NK-92 treated with Interleukin-12 subunit alpha and Interleukin-12 subunit beta, amount 100 ng/mL, for 24 hours (cell line): Measurements from ENCODE around the gene SLC35A2.
"Not testable (repeated sequence)": the region's sequence is repeated elsewhere in the genome, so short reads cannot be mapped to it uniquely, and the experiment has no call there.

Experiments used
- DNase-seq: peaks from one replicate; lab custom pipeline; 2025; lab: John Stamatoyannopoulos, UW

Gene SLC35A2

DNA sequence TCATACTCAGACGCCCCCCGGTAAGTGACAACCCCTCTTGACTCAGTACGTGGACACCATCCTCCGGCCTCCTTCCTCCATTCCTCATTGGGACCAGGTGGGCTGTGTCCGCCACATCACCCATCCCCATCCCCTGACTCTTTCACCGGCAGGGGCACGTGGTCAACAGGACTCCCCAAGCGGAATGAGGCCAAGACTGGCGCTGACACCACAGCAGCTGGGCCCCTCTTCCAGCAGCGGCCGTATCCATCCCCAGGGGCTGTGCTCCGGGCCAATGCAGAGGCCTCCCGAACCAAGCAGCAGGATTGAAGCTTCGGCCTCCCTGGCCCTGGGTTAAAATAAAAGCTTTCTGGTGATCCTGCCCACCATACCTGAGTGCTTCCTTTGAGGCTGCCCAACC is 8.7 kb downstream of the SLC35A2 start:
- DNase-seq: no peak

DNA sequence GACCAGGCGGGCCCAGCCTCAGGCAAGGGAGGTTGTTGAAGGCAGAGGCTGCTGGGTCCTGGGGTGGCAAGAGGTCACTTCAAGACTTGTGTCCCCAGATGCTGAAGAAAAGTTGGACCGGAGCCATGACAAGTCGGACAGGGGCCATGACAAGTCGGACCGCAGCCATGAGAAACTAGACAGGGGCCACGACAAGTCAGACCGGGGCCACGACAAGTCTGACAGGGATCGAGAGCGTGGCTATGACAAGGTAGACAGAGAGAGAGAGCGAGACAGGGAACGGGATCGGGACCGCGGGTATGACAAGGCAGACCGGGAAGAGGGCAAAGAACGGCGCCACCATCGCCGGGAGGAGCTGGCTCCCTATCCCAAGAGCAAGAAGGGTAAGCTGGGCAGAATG is 9.3 kb downstream of the SLC35A2 start:
- no peak for DNase-seq

DNA sequence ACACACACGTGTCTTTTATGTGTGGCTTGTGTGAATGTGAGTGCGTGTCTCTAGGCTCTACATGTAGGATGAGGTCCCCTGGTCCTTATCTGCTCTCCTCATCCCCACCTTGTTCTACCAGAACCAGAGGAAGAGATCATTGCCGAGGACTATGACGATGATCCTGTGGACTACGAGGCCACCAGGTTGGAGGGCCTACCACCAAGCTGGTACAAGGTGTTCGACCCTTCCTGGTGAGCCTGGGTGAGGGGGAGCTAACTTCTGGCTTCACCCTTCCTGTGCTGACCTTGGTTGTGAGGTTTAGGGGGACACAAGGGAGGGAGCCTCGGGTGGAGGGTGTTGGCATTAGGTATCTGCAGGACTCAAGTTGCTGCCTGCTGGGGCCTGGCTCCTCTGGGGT is 10.4 kb downstream of the SLC35A2 start:
- DNase-seq: no peak

DNA sequence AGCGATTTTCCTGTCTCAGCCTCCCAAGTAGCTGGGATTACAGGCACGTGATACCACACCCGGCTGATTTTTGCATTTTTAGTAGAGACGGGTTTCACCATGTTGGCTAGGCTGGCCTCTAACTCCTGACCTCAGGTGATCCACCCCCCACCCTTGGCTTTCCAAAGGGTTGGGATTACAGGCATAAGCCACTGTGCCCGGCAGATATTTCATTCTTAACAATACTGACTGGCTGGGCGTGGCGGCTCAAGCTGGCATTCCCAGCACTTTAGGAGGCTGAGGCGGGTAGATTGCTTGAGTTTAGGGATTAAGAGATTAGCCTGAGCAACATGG is 12.4 kb downstream of the SLC35A2 start:
- DNase-seq: no peak

DNA sequence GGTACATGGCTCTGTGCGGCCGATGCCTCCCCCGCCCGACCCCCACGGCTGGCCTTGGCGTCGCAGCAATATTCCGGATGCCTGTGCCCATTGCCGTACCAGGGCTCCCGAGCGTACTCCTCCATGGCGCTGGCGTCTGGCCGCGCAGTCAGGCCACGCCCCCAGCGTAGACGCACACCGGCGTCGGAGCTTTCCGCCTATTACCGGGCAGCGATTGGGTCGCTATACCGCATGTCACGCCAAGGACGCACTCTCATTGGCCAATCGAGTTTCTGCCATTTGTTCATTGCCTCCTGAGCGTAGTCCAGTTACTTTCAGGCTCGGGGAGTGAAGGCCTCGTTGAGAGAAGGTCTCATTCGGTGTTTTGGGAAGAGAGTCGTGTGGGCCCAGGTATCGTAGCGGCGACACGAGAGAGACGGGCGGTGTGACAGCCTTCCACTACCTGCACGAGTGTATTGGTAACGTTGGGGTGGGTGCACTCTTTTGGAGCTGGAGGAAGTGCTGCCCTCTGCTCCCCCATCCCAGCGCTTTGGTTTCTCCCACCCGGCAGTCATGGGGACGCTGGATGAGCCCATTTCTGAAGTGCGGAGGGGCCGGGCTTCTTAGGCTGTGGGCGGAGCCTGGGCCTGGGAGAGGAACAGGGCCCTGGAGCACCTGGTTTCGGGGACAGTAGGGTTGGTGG is 13.7 kb downstream of the SLC35A2 start, which contains the start of the genes PQBP1 and TIMM17B:
Gene PQBP1, plus strand, starts transcription at position 306 of the 682 bp plus-strand sequence. CDS start 580 bp downstream, outside the sequence.
Gene TIMM17B, minus strand, starts transcription at position 144 of the 682 bp plus-strand sequence. Its CDS starts 19 bp downstream, at position 125.
- peak; percentile 74 for DNase-seq

DNA sequence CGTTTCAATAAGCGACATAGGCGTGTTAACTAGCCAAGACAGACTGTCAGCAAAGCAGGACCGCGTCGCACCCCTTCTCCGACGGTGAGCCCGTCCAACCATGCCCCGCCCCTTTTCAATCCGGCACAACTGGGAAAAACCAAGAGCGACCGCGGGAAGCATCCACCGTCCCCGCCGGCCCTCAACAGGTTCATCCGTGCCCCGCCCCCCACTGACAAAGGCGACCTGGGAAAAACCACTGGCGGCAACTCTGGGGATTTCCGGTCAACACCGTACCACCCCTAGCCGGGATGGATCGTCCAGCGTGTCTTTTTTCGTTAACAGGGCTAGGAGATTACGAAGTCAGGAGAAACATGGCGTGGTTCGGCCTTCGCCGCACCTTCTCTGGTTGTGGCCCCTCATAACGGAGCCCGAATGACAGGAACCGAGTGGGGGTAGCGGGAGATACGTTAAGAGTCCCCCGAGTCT is 14.3 kb downstream of the SLC35A2 start:
- peak; percentile 26 for DNase-seq

DNA sequence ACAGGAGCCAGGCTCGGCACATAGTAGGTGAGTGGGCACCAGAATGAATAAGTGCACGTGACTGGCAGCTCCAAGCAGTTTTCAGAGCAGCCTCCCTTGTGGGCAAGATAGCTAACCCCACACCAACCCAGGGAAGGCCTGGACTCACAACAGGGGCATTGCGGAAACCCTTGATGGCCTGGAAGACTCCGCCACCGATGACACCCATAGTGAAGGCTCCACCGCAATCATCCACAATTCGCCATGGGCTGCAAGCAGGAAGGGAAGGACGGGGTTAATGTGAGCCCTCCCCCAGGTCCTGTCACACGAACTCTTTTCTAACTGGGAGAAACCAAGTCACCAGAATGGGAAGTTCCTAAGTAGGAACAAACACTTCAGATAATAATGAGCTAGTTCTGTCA is 14.8 kb downstream of the SLC35A2 start:
- DNase-seq: no peak

DNA sequence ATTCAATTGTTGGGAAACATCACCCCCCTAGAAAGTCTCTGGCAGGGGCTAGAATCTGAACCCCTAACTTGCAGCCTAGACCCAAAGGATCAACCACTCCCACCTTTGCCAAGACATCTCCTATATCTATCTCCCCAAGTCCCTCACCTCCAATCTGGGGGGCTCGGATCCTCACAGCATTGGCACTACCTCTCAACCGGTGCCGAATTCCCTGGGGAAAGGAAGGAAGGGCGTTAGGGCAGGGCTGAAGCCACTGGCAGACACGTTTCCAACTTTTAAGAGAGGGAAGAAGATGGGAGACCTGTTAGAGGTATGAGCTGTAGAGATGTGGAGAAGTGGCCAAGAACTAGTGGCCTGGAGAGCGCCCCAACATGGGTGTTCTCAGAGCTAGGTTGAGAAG is 16.6 kb downstream of the SLC35A2 start:
- DNase-seq: no peak

DNA sequence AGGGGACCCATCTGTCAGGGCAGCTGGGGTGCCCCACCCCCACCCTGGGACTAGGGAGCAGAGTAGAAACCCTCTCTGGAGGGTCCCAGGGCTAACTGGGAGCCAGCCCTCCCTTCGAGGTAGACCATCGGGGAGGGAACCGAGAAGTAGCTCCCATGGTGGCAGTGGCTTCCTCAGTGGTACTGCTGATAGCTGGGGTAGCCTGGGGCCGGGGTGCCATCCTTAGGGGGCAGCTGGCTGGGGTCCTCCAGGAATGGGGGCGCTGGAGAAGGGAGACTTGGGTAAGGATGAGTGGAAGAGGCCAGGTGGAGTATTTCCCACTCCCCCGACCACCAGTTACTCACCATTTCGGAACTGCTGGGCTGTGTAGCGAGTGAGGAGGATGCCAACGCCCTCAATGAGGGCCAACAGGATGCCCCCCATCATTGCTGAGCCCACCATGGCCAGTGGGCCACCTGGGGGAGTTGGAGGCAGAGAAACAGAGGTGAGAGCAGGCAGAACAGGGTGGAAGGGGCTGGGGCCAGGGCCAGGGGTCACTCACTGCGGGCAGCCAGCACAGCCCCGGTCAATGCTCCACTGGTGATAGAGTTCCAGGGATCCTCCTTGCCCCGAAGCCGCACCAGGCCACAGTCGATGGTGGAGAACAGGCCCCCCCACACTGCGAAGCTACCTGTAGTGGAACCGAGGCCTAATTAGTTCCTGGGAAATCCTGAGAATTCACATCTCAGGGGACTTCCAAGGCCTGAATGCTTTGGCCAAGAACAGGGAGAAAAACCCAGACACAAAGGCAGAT is 17.7 kb downstream of the SLC35A2 start:
- DNase-seq: no peak

DNA sequence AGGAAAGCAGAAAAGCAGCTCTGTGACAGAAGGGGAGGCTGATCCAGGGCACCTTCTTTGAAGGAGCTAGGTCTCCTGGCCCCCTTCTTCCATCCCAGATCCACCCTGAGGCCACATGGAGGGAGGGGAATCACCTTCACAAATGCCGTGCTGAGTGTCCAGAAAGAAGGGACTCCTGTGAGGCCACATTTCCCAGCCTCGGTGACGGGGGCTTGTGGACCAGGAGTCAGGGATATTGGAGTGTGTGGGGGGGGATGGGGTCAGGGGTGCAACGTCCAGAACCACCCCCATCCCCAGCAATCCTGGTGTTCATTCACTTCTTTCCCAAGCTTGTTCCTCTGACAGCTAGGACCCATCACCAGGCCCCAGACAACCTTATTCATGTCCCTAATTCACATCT is 18.6 kb downstream of the SLC35A2 start:
- no peak for DNase-seq

DNA sequence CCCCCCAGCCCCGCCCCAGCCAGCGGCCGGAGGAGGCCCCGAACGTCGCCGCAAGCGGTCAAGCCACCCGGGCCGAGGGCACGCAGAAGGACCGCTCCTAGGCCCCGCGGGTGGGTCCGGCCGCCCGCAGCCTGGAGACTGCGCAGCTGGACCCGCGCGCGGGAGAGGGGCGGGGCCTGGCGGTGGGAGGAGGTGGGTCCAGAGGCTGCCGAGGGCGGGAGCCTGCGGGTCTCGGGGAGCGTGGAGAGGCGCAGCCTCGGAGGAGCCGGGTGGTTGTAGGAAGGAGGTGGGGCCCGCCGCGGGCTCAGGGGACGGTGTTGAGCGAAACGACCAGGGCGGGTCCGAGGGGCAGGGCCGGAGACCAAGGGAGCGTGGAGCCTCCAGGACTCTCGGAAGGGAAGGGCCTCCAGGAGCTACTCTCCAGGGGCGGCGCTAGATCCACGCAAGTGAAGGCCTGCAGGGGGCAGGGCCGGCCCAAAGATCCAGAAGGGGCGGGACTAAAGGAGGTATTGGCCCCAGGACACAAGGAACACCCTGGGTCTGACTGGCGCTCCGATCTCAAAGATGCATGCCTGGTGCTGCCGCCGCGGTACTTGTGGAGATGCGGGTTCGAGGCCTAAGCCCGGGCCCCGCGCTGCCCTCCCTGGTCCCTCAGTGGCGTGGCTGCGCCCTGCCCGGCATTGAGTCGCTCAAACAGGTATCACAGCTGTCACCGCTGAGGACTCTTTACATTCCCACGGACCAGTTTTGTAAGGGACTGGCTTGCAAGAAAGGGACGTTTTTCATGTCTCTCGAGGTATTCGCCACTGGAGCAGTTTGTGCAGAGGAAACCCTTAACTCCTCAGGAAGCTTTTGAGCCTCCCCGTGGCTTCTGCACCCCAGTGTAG is 19.8 kb downstream of the SLC35A2 start:
- DNase-seq: no peak

DNA sequence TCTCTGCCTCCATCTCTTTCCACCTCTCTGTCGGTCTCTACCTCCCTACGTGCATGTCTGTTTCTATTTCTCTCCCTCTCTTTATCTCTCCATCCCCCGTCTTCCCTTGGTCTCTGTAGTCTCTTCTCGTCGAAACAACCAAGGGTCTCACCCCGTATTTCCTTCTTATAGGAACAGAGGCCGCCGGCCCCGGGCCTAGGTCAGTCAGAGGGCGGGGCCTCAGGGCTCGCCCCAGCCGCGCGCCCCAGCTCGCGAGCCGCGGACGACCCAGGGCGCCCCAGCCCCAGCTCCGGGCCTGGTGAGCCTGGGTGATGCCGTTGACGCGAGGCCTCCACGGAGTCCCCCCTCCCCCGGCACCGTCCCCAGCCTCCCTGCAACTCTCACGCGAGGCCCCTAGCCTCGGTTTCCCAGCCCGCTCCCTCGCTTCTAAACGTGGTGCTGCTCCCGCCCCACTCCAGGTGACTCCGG is 20.5 kb downstream of the SLC35A2 start:
- no peak for DNase-seq

DNA sequence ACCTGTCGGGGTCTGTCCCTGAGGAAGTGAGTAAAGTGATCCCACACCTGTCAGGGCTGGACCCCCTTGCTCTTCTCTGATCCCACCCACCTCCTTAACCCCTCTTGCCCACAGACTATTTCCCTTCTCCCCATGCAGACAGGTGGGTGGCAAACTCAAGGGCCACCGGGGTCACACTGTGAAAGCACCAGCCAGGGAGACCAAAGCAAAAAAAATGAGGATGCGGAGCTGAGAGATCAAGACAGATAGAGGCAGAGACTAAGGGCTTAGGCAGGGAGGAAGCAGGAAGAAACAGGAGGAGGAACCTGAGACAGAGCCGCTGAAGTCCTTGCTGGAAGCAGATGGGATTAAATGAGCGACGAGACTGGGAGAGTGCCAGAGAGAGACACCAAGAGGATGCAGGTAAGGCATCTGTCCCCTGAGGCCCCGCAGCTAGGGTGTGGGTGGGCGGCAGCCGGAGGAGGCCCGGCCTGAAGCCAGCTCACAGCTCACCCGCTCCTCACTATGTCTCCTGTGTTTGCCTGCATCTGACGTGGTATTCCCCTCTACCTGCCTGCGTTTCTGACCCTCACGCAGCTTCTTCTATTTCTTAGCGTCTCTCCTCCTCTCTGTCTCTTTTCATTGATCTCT is 21.0 kb downstream of the SLC35A2 start:
- no peak for DNase-seq

DNA sequence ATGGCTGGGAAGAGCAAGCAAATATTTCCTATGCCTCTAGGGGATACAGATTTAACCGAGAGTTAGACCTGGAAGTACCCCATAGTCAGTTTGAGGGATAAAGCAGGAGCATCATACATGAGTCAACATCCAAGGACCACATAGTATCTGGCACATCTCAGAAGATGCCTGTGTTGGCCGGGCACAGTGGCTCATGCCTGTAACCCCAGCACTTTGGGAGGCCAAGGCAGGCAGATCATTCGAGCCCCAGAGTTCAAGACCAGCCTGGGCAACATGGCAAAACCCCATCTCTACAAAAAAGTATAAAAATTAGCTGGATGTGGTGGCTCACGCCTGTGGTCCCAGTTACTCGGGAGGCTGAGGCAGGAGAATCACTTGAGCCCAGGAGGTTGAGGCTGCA is 24.9 kb downstream of the SLC35A2 start:
- DNase-seq: not testable (repeated sequence)

DNA sequence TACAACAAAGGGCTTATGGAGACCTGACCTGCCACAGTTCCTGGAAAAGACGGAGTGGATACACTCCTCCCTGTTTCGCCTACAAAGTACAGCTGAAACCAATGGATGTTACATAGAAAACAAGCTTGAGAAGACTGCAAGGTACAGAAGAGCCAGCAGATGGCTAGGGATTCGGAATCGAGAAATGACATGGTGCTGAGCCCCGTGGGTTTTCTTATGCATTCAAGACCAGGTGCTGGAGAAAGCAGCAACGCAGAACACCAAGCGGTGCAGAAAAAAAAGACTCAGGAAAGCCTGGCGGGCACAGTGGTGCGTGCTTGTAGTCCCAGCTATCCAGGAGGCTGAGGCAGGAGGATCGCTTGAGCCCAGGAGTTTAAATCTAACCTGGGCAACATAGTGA is 27.7 kb downstream of the SLC35A2 start:
- DNase-seq: no peak

DNA sequence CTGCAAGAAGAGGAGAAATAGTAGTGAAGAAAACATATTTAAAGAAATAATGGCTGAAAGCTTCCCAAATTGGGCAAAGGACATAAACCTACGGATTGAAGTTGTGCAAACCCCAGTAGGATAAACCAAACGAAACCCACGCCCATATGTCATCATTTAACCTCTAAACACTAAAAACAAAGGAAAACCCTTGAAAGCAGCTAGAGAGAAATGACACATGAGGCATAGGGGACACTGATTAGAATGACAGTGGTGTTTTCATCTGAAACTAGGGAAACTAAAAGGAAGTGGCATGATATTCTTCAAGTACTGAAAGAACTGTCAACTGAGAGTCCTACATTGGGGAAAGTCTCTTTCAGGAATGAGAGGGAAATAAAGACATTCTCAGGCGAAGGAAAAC is 34.5 kb downstream of the SLC35A2 start:
- DNase-seq: not testable (repeated sequence)

DNA sequence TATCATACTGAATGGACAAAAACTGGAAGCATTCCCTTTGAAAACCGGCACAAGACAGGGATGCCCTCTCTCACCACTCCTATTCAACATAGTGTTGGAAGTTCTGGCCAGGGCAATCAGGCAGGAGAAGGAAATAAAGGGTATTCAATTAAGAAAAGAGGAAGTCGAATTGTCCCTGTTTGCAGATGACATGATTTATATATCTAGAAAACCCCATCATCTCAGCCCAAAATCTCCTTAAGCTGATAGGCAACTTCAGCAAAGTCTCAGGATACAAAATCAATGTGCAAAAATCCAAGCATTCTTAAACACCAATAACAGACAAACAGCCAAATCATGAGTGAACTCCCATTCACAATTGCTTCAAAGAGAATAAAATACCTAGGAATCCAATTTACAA is 39.4 kb downstream of the SLC35A2 start:
- DNase-seq: not testable (repeated sequence)

DNA sequence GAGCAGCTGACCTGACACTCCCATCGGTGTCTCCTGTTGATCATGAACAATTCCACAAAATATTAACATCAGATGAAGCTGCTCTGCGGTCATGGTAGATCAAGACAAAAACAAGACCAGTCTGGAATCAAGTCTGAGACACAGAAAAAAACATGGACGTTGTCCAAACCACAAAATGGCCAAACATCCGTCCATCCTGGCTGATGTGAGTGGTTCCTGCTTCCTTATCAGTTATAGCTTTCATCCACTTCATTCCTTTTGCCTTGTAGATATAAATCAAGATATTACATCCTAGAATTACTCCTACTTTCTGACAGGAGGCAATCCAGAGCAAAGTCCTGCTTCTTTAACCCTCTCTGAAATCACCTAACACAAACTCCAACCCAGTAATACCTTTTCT is 47.2 kb downstream of the SLC35A2 start:
- no peak for DNase-seq

DNA sequence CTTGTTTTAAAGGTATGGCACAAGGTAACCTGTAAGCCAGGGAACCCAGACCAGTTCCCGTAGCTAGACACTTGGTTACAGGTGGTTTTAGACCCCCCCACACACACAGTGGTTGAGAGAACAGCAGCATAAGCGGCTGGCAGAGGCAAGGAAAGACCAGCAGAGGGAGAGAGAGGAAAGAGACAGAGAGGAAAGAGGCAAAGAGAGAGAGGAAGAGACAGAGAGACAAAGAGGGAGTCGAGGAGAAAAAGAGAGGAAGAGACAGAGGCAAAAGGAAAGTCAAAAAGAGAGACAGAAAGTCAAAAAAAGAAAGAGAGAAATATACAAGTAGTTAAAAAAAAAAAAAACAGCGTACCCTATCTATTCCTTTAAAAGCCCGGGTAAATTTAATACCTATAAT is 56.5 kb downstream of the SLC35A2 start:
- no peak for DNase-seq

DNA sequence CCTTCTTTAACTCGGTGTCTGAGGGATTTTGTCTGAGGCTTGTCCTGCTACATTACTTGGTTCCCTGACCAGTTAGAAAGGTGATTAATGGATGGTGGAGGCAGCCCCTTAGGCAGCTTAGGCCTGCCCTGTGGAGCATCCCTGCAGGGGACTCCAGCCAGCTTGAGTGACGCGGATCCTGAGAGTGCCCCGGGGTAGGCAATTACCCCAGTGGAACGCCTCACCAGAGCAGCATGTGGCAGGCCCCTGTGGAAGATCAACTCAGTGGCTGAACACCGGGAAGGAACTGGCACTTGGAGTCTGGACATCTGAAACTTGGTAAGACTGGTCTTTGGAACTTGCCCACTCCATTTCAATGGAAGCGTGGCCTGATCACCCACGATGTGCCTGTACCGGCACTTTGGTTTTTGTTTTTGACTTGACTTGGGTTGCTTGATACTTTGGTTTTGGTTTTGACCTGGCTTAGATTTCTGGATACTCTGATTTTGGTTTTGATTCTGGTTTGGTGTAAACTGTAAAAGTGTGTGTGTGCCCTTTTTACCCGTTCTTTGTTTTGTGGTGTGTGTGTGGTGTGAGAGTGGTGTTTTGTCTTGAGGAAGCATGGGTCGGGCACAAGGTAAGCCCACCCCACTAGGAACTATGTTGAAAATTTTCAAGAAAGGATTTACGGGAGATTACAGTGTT is 57.2 kb downstream of the SLC35A2 start:
- DNase-seq: not testable (repeated sequence)

DNA sequence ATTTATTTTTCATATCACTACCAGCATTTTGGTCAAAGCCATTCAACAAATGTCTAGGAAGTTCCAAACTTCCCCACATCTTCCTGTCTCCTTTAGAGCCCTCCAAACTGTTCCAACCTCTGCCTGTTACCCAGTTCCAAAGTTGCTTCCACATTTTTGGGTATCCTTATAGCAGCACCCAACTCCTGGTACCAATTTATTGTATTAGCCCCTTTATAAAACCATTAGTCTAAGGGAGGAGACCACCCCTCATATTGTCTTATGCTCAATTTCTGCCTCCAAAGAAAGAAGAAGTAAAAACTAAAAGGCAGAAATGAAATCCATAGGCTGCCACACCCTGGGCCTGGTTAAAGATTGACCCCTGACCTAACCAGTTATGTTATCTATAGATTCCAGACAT is 58.0 kb downstream of the SLC35A2 start:
- not testable (repeated sequence) for DNase-seq
